Mucosa of descending colon (tissue), 3 donors: ENCODE data around the gene PAX7. TPM values are rescaled to one million over a fixed set of nuclear protein-coding genes. Genes with fewer than 3 reads are reported as not detected.

Experiments
- ATAC-seq: fragments of 200-7000 bp; cut with Tn5 transposase; one replicate; pipeline ENCODE4 v1.9.1; 2020; ENCODE audit warnings: mild to moderate bottlenecking, moderate library complexity
- DNase-seq, 3 donors: peaks; one replicate each; pipeline ENCODE4 v3.0.0-alpha.2; 2020
- H3K36me3 ChIP-seq: fragments of 200-600 bp; one replicate; pipeline ENCODE4 v1.8.0; 2021; ENCODE audit warnings: low read depth, mild to moderate bottlenecking
- H3K4me1 ChIP-seq: fragments of 200-600 bp; one replicate; pipeline ENCODE4 v1.8.0; 2021; ENCODE audit warnings: low read depth, mild to moderate bottlenecking
- H3K4me3 ChIP-seq: fragments of 200-600 bp; one replicate; pipeline ENCODE4 v1.8.0; 2021; ENCODE audit warnings: mild to moderate bottlenecking
- H3K9me3 ChIP-seq: fragments of 200-600 bp; one replicate; pipeline ENCODE4 v1.8.0; 2021; ENCODE audit warnings: mild to moderate bottlenecking
- CTCF ChIP-seq: fragments of 200-600 bp; IDR thresholded peaks from one replicate; pipeline ENCODE4 v1.8.0; 2022; ENCODE audit warnings: antibody characterized with exemption, mild to moderate bottlenecking
- intact Hi-C, 2 donors: fragments of 100-400 bp; cut with DNase I in 1 of 2; cut with micrococcal nuclease in 1 of 2; formaldehyde crosslinking; loops; one replicate each; pipeline versions ENCODE4 v1.11.0 to v1.11.1; 2022; cut with DNase I, micrococcal nuclease
- total RNA-seq, 3 donors: library from RNA; stranded (reverse); fragmentation: NEBNext Ultra II Directional in 2 of 3; extraction: Animal tissue kit (Norgen Biotek cat#: 25700) in 2 of 3; gene quantifications; one replicate each; pipeline versions ENCODE4 v1.2.1 to v1.2.4, GENCODE V29; 2021 to 2023
- donor health status: DM: no; HTN: no; CAD: no; lungs with moderate emphysema.
- donor health status: DM: no; HTN: no; CAD: no.
- donor health status: DM: no; HTN: yes; CAD: no.

Gene PAX7
- total RNA-seq, 3 donors from 2014 or later: not detected

GRCh38 chr1:18649693-18650370 lies 19.2 kb downstream of the PAX7 start:
- intact Hi-C loops: no loop called here
- no peak for TF ChIP-seq CTCF
- DNase-seq (no peak), ATAC-seq (no peak)
- H3K36me3 ChIP-seq: no peaks in the 10 kb centered on the region
- H3K4me3 ChIP-seq: no peak overlapping the region
- no peaks in the 10 kb centered on the region for H3K4me1 ChIP-seq
- H3K9me3 ChIP-seq: no peaks in the 10 kb centered on the region

GRCh38 chr1:18651713-18652112 lies 21.1 kb downstream of the PAX7 start:
- H3K4me3 ChIP-seq: no peak overlapping the region
- no peaks in the 10 kb centered on the region for H3K4me1 ChIP-seq
- no peak for TF ChIP-seq CTCF
- no peak for DNase-seq
- no peaks in the 10 kb centered on the region for H3K9me3 ChIP-seq
- intact Hi-C loops: no loop called here
- ATAC-seq: no peak
- H3K36me3 ChIP-seq: no peaks in the 10 kb centered on the region

- no peak for ATAC-seq
- no peak for DNase-seq
- Histone ChIP-seq H3K9me3 (no peaks in the 10 kb centered on the region), H3K4me3 (no peak overlapping the region), H3K36me3 (no peaks in the 10 kb centered on the region), H3K4me1 (no peaks in the 10 kb centered on the region)
- TF ChIP-seq CTCF: no peak
- intact Hi-C loops: no loop called here
These were observed 22.1 kb downstream of the PAX7 start for GRCh38 chr1:18652791-18653190.

- TF ChIP-seq CTCF: no peak
- H3K4me1 ChIP-seq: no peaks in the 10 kb centered on the region
- no peak for DNase-seq
- no peaks in the 10 kb centered on the region for H3K36me3 ChIP-seq
- no peak overlapping the region for H3K4me3 ChIP-seq
- intact Hi-C loops: no loop called here
- H3K9me3 ChIP-seq: no peaks in the 10 kb centered on the region
- ATAC-seq: no peak
These were observed 22.7 kb downstream of the PAX7 start for GRCh38 chr1:18653367-18653766.

- Histone ChIP-seq H3K4me3 (no peak overlapping the region), H3K36me3 (no peaks in the 10 kb centered on the region), H3K4me1 (no peaks in the 10 kb centered on the region), H3K9me3 (no peaks in the 10 kb centered on the region)
- no peak for ATAC-seq
- TF ChIP-seq CTCF: no peak
- intact Hi-C loops: no loop called here
- no peak for DNase-seq
These were observed 23.3 kb downstream of the PAX7 start for GRCh38 chr1:18653916-18654315.

GRCh38 chr1:18654599-18654998 lies 24.0 kb downstream of the PAX7 start:
- Histone ChIP-seq H3K9me3 (no peaks in the 10 kb centered on the region), H3K4me3 (no peak overlapping the region), H3K4me1 (no peaks in the 10 kb centered on the region), H3K36me3 (no peaks in the 10 kb centered on the region)
- no peak for TF ChIP-seq CTCF
- DNase-seq (no peak), ATAC-seq (no peak)
- intact Hi-C loops: no loop called here
